Spinal cord (tissue), 10 donors: ENCODE results near the gene ATAD2B. TPM values are rescaled to one million over a fixed set of nuclear protein-coding genes. Genes with fewer than 3 reads are reported as not detected.
"Not testable (repeated sequence)": the region's sequence is repeated elsewhere in the genome, so short reads cannot be mapped to it uniquely, and the experiment has no call there.

Source experiments
- DNase-seq, 6 donors: peaks; one replicate each; pipeline versions ENCODE4 v3.0.0 to v3.0.0-alpha.2; 2013 to 2015; ENCODE audit warnings: low spot score in 6 of 6, low read depth in 4 of 6
- H3K27ac ChIP-seq: one replicate; pipeline ENCODE4 v1.5.1; 2013; ENCODE audit warnings: low read depth, low read length, control low read depth
- H3K27me3 ChIP-seq: one replicate; pipeline ENCODE4 v1.6.1; 2013; ENCODE audit warnings: low read length; ENCODE audit not compliant: control insufficient read depth, insufficient read depth
- H3K36me3 ChIP-seq: one replicate; pipeline ENCODE4 v1.6.1; 2013; ENCODE audit warnings: low read length; ENCODE audit not compliant: control insufficient read depth, insufficient read depth
- H3K4me1 ChIP-seq: one replicate; pipeline ENCODE4 v1.6.1; 2013; ENCODE audit warnings: low read length; ENCODE audit not compliant: control insufficient read depth, insufficient read depth
- H3K4me3 ChIP-seq: one replicate; pipeline ENCODE4 v1.5.1; 2013; ENCODE audit warnings: low read depth, low read length, control low read depth
- H3K9me3 ChIP-seq: one replicate; pipeline ENCODE4 v1.6.1; 2013; ENCODE audit warnings: low read length; ENCODE audit not compliant: control insufficient read depth, insufficient read depth
- WGBS: methylation state at CpG from one replicate; pipeline ENCODE4 v1.1.5; 2013; ENCODE audit warnings: missing lambda C conversion rate; ENCODE audit not compliant: insufficient coverage; 5-methylcytosine and 5-hydroxymethylcytosine counted together
- long read RNA-seq, 4 donors: transcript quantifications; one replicate each; lab custom pipeline, GENCODE V29; 2026
- polyA plus RNA-seq, 2 donors: library from polyadenylated mRNA; unstranded; fragments of 120-200 nt; gene quantifications; one replicate each; pipeline ENCODE4 v1.2.1, GENCODE V29; 2013; ENCODE audit not compliant: insufficient read length in 2 of 2
- total RNA-seq, 2 donors: library from RNA; depleted of rRNA in 1 of 2; stranded (reverse); fragments of 120-200 nt in 1 of 2; fragments of >200 nt in 1 of 2; gene quantifications; one replicate each; pipeline versions ENCODE4 v1.2.3 to v1.2.4, GENCODE V29; 2013 to 2014
- donor health status: healthy.

Gene ATAD2B
- total RNA-seq (10 to 100 TPM; 28.1 to 42.4 TPM), polyA plus RNA-seq (10 to 100 TPM; 14.5 to 17.2 TPM)
- long read RNA-seq, donor 1: 0 reads
- long read RNA-seq, donor 2: 0 reads
- long read RNA-seq, donor 3: 0 reads
- long read RNA-seq, donor 4, partial matches to known transcripts: 8 of 8 reads
- long read RNA-seq, donor 4, other reads (novel, unspliced or antisense): 0 of 8 reads

DNA sequence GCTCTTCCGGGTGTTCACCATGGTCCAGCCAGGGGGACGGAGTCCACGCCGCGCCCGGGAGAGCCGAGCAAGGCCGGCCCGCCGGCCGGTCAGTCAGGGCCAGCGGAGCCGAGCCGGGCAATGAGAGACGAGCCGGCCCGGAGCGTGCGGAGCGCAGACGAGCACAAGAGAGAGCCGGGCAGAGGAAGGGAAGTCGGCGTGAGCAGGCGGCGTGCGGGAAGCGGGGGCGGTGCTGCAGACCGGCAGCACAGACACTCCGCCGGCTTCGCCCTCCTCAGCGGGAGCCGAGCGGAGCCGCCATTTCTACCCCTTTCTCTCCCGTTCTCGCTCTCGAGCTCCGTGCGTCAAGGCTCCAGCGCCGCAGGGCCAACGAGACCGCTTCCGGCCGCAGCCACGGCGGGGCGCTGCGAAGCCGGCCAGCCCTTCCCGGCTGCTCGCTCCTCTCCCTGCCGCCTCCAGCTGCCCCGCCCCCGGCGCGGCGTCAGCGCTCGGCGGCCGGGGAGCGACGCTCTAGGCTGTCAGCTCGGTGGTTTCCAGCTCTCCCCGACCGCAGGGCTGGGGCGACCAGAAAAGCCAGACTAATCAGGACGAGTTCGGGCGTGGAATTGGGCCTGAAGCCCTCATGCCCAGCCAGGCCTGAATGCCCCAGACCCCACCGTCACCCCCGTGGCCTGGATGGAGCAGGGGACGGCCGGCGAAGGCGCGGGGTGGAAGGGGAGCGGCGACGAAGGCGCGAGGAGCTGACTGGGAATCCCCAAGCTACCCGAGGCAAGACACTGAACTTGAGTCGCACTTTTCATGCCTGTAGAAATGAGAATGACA, at the start of gene ATAD2B:
TSS of gene ATAD2B (minus strand) at position 374 of the 822 bp plus-strand sequence. CDS start at position 21, 353 bp downstream.
- WGBS: under 1% methylated on average over 85 of the region's 88 CpGs
- peak; percentile 90 to 99 (median 95) for DNase-seq
- H3K27ac ChIP-seq: peak within 1 kb of the TSS; percentile 98

DNA sequence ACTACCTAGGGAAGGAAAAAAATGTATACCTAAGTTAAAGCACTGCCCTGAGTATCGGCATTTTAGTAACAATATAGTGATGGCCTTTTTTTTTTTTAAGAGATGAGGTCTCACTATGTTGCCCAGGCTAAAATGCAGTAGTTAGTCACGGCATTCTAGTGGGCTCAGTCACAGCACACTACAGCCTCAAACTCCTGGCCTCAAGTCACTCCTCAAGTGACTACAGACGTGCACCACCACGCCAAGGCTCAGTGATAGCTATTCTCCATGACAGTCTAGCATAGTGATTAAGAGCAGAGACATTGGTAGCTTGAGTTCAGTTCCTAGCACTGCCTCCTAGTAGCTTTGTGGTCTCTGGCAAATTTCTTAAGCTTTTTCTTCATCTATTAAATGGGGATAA, 40.9 kb upstream of the ATAD2B start:
- 100% methylated on average over 1 of the region's 4 CpGs for WGBS
- H3K27me3 ChIP-seq: no peaks in the 10 kb centered on the region

More for the DNA sequence above, at the start of gene ATAD2B:
- Histone ChIP-seq H3K27me3 (no peaks in the 10 kb centered on the region), H3K36me3 (peaks cover 8% of the 10 kb centered on the region), H3K9me3 (no peaks in the 10 kb centered on the region), H3K4me1 (peaks cover 13% of the 10 kb centered on the region), H3K4me3 (peak within 1 kb of the TSS; percentile 86)

DNA sequence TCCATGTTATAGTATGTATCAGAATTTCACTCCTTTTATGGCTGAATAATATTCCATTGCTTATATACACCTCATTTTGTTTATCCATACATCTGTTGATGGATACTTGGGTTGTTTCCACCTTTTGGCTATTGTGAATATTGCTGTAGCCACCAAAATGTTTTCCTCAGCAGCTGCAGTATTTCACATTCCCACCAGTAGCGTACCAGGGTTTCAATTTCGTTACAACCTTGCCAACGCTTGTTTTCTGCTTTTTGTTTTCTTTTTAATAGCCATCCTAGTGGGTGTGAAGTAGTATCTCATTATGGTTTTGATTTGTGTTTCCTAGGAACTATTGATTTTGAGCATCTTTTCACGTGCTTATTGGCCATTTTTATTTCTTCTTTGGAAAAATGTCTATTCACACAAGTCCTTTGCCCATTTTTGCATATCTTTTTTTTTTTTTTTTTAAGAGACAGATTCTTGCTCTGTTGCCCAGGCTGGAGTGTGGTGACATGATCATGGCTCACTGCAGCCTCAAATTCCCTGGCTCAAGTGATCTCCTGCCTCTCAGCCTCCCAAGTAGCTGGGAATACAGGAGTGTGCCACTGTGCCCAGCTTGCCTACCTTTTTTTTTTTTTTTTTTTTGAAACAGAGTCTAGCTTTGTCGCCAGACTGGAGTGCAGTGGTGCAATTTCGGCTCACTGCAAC, 27.5 kb upstream of the ATAD2B start:
- Histone ChIP-seq H3K27me3 (no peaks in the 10 kb centered on the region), H3K4me3 (no peak overlapping the region), H3K9me3 (no peaks in the 10 kb centered on the region), H3K4me1 (no peaks in the 10 kb centered on the region), H3K27ac (no peak overlapping the region), H3K36me3 (peaks cover 3% of the 10 kb centered on the region)
- no peak for DNase-seq
- no CpG with 5 or more reads among the region's 6 CpGs for WGBS

More for the DNA sequence above, 40.9 kb upstream of the ATAD2B start:
- no peaks in the 10 kb centered on the region for H3K9me3 ChIP-seq
- no peaks in the 10 kb centered on the region for H3K4me1 ChIP-seq
- no peak for DNase-seq
- H3K36me3 ChIP-seq: peaks cover 9% of the 10 kb centered on the region
- no peak overlapping the region for H3K27ac ChIP-seq
- no peak overlapping the region for H3K4me3 ChIP-seq

DNA sequence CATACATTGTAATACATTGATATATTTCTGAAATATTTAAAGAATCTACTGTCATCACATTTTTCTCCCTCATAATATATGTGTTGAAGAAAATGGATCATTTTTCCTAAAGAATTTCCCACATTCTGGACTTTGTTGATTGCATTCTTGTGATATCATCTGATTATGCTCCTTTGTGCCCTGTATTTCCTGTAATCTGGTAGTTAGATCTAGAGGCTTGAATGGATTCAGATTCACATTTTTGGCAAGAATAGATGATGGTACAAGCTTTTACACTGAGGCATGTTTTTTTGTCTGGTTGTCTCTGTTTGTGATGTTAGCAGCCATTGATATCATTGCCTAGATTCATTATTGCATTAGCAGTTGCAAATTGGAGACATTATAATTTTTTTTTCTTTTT, 26.7 kb upstream of the ATAD2B start:
- no peaks in the 10 kb centered on the region for H3K4me1 ChIP-seq
- H3K36me3 ChIP-seq: no peaks in the 10 kb centered on the region
- no peaks in the 10 kb centered on the region for H3K27me3 ChIP-seq
- H3K9me3 ChIP-seq: no peaks in the 10 kb centered on the region
- DNase-seq: no peak
- H3K27ac ChIP-seq: no peak overlapping the region
- no peak overlapping the region for H3K4me3 ChIP-seq

DNA sequence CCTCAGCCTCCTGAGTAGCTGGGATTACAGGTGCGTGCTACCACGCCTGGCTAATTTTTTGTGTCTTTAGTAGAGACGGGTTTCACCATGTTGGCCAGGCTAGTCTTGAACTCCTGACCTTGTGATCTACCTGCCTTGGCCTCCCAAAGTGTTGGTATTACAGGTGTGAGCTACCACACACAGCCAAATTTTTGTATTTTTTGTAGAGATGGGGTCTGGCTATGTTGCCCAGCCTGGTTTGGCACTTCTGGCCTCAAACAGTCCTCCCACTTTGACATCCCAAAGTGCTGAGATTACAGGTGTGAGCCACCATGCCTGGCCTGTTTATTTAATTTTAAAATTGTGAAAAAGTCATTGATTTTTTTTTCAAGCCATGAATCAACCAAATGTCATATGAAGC, 25.6 kb upstream of the ATAD2B start:
- not testable (repeated sequence) for H3K36me3 ChIP-seq, H3K9me3 ChIP-seq, H3K4me1 ChIP-seq, H3K27ac ChIP-seq, H3K27me3 ChIP-seq, DNase-seq, H3K4me3 ChIP-seq
- 100% methylated on average over 1 of the region's 3 CpGs for WGBS

DNA sequence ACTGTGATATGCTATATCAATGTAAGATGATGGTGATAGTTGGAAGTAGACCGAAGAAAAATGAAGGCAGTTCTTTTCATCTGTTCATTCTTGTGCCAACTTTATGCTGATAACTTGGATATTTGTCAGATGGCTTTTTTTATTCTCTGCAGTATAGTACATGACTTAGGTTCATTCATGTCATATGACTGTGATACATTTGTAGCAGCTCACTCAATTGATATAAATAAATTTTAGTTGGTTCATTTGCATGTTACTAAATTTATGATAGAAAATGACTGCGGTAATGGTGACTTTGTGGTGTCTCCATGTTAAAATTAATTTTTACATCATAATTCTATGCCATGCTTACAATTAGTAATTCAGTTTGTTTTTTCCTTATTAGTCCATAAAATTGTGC, 20.4 kb upstream of the ATAD2B start:
- peaks cover 2% of the 10 kb centered on the region for H3K4me1 ChIP-seq
- DNase-seq: no peak
- WGBS: no CpG with 5 or more reads among the region's 2 CpGs

DNA sequence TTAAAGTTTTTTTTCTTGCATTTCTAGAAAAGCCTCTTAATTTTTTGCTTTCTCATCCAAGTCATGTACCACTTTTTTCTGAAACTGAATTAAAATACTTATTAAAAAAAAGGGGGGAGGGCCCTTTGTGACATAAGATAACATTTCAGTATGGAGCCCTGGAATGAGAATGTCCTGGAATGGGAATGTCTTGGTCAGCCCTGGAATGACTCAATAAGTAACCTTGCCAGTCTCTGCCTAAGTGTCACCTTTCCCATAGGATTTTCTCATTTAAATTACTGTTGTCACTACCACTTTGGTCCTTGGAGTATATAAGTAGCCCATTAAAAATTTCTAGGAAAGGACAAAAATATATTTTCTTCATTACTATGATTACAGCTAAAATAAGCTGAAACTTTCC, 18.1 kb upstream of the ATAD2B start:
- Histone ChIP-seq H3K4me3 (no peak overlapping the region), H3K27ac (peak overlapping the region; percentile 73), H3K4me1 (peaks cover 12% of the 10 kb centered on the region), H3K36me3 (peaks cover 3% of the 10 kb centered on the region), H3K27me3 (no peaks in the 10 kb centered on the region), H3K9me3 (no peaks in the 10 kb centered on the region)
- DNase-seq: no peak

More for the DNA sequence above, 20.4 kb upstream of the ATAD2B start:
- H3K36me3 ChIP-seq: peaks cover 3% of the 10 kb centered on the region
- no peak overlapping the region for H3K4me3 ChIP-seq
- no peaks in the 10 kb centered on the region for H3K27me3 ChIP-seq
- H3K9me3 ChIP-seq: no peaks in the 10 kb centered on the region
- H3K27ac ChIP-seq: no peak overlapping the region

DNA sequence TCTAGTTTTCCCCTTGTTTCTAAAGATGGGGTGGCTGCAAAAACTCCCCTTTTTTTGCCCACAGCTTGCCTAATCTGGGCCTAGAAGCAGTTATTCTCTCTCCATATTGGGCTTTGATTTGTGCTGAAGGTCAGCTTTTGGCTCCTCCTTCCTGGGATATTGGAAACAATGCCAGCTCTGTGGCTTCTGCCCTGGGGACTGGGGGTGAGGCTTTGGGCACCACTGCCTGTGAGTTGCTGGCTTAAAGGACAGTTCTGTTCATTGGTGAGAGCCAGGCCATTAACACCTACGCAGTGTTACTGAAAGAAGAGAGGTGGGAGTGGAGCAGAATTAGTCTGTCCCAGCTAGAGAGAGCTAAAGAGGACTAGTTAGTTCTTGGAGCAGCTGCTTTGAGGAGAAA, 17.6 kb upstream of the ATAD2B start:
- H3K27ac ChIP-seq: peak overlapping the region; percentile 73
- H3K36me3 ChIP-seq: peaks cover 3% of the 10 kb centered on the region
- DNase-seq: peak in 1 of 6 donors; percentile 43
- H3K9me3 ChIP-seq: no peaks in the 10 kb centered on the region
- no peaks in the 10 kb centered on the region for H3K27me3 ChIP-seq
- 83% methylated on average over 1 of the region's 1 CpG for WGBS
- no peak overlapping the region for H3K4me3 ChIP-seq
- peaks cover 16% of the 10 kb centered on the region for H3K4me1 ChIP-seq

DNA sequence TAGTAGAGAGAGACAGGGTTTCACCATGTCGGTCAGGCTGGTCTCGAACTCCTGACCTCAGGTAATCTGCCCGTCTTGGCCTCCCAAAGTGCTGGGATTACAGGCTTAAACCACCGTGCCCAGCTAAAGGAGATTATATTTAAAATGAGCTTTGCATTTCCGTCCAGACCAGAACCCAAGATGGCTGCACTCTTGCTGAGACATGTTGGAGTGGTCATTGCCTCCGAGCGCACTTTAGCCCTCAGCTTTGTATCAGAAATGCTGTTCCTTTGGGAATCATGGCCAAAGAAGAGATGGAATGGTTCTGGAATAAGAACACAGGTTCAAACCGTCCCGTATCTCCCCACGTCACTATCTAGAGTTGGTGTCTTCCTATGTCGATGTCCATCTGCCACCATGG, 16.7 kb upstream of the ATAD2B start:
- no peak for DNase-seq
- H3K36me3 ChIP-seq: peaks cover 3% of the 10 kb centered on the region
- peaks cover 20% of the 10 kb centered on the region for H3K4me1 ChIP-seq
- no peaks in the 10 kb centered on the region for H3K9me3 ChIP-seq
- peak overlapping the region; percentile 73 for H3K27ac ChIP-seq
- H3K4me3 ChIP-seq: no peak overlapping the region
- 97% methylated on average over 11 of the region's 11 CpGs for WGBS
- H3K27me3 ChIP-seq: no peaks in the 10 kb centered on the region
